NK-92 (cell line): ENCODE measurements around the gene ZNF835.

Source experiments
- DNase-seq: peaks from one replicate; lab custom pipeline; 2025; ENCODE audit not compliant: unreplicated experiment; lab: John Stamatoyannopoulos, UW

Gene ZNF835

DNA sequence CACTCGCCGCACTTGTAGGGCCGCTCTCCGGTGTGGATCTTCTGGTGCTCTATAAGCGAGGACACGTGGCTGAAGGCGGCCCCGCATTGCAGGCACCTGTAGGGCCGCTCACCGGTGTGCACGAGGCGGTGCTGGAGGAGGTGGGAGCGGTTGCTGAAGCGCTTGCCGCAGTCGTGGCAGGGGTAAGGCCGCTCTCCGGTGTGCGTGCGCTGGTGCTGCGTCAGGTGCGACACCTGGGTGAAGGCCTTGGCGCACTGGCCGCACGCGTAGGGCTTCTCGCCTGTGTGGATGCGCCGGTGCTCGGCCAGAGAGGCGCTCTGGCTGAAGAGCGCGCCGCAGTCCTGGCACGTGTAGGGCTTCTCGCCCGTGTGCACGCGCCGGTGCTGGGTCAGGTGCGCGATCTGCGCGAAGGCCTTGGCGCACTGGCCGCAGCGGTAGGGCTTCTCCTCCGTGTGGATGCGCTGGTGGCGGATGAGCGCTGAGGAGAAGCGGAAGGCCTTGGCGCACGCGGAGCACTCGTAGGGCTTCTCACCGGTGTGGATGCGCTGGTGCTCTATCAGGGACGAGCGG is 7.5 kb downstream of the ZNF835 start:
- no peak for DNase-seq

DNA sequence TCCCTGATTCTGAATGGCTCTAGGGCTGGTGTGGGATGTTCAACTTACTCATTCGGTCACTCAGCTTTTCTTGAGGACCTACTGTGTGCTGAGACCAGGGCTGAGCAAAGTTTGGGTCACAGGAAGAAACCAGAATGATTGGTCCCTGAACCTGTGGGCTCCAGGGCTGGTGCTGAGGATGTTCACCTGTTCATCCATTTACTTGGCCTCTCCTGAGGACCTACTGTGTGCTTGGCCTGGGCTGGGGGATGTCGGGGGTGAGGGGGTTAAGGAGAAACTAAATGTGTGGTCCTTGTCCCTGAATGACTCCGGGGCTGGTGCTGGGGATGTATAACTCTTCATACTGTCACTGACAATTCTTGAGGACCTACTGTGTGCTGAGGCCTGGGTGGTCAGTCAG is 10.3 kb downstream of the ZNF835 start:
- DNase-seq, result no peak

DNA sequence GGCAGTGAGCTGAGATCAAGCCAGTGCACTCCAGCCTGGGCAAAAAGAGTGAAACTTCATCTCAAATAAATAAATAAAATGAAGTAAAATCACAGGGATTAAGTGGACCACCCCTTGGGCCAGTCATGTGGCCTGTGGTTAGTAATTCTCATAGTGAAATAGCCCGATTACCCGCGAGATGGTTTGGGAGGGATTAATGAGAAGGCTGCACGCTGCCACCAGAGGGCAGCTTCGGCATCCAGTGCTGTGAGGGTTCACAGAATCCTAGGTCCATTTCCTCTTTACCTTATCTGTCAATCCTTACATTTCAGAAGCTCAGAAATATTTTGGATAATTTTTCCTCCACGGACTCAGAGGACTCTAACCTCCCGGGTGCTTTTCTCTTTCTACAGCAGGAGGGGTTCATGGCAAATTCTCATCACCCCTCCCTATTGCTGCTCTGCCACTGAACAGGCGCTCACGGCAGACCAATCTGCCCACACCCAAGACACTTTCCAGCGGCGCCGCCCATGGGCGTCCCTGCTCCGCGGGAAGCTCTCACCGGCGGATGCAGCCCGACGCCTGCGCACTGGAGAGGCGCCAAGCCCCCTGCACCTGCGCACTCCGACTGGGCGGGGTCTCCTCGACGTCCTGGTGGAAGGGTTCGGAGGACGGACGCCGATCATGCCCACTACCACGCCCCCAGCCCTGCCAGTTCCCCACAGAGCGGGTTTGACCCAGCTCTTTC is 11.0 kb downstream of the ZNF835 start:
- no peak for DNase-seq

DNA sequence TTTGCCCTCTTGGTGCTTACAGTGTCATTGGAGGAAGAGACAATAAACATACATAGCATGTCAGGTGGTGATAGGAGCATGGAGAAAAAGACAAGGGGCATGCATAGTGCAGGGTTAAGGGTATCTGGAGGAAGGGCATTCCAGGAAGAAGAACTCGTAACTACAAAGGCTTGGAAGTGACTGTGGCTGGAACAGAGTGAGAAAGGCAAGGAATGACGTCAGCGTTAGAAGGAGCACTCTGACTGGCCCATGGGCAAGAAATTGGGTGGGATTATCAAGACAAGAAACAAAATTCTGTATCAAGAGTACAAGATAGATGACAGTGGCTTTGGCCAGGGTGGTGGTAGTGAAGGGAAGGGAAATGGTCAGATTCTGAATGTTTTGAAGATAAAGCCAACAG is 17.4 kb downstream of the ZNF835 start:
- DNase-seq, result no peak

DNA sequence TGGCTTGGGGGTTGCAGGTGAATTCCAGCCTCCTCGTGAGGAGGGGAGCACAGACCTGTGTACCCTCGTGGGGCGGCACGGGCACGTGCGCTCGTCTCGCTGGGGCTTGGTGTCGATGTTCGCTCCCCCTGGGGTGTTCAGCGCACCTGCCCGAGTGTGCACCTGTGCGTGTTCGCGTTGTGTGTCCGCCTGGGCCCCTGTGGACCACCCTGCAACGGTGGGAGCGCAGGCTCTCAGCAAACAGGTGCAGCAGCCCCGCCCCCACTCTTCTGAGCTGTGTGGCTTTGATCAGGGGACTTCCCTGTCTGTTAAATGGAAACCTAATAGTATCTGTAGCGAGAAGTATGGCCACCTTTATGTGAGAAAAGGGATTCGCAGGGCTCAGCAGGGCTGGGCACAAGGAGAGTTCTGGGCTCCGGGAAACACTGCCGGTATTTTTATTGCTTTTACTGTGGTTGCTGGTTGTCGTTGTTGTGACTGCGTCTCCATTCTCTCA is 28.0 kb downstream of the ZNF835 start:
- DNase-seq, result no peak

DNA sequence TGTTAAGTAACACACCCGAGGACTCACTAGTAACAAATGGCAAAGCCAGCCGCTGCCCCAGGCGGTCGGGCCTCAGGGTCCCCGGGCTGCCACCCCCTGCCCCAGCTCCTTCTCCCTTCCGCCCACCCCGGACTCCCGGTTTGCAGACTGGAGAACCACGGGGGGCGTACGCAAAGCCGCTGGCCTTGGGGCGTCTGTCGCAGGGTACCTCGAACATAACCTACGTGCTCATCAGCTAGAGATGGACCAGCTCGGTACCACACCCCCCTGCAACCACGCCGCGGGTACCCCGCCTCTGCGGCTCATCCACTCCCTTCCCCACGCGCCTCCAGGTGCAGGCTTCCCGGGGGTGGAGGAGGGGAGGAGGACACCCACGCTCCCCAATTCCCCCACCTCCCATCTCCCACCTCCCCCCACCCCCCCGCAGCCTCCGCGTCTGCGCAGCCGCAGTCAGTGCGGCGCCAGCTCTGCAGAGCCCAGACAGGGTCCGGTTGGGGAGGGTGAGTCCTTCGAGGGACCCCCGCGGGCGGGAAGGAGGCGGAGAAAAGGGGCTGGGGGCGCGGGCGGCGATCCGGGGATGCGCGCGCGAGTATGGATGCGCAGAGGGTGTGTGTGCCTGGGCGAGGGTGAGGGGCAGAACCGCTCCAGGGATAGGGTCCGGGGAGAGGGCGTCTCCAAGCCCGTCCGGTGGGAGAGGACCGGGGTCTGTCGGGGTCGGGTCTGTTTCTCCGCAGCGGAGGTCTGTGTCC is 28.7 kb downstream of the ZNF835 start, which contains the start of gene SMIM17:
Gene SMIM17, plus strand, starts transcription at position 449 of the 749 bp plus-strand sequence. CDS start 2,509 bp downstream, outside the sequence.
- no peak for DNase-seq

DNA sequence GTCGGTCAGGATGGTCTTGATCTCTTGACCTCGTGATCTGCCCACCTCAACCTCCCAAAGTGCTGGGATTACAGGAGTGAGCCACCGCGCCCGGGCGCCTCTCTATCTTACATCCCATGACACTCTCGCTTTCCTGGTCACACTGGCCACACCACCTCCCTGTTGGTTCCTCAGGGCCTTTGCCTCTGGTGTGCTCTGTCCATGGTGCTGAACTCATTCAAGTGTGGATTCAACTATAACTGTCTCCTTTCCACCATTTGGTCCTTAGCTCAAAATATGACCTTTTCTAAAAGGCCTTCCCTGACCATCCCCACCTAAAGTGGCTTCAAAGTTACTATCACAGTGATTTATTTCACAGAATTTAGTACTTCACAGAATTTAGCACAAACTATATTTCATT is 32.3 kb downstream of the ZNF835 start:
- DNase-seq, result no peak

DNA sequence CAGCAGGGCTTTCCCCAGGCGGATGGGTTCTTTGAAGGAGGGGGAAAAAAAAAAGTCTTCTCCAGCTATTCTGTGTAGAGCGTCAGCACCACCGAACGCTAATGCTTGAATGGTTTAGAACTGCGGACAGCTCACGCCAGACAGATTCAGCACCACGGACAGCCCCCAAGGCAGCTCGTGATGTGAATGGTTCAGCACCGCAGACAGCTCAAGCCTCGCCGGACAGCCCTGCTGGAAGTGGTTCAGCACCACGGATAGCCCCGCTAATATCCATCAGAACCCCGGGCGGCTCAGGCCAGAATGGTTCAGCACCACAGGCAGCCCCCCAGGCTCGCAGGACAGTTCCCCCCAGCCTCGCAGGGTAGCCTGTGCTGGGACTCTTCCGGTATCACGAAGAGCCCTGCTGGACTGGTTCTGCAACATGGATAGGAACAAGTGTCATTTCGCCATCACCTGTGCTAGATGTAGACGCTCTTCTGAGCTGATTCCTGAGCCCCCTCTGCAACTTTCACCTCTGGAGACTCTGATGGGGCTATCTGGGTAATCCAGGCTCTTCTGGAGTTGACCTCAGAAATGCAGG is 33.5 kb downstream of the ZNF835 start:
- no peak for DNase-seq

DNA sequence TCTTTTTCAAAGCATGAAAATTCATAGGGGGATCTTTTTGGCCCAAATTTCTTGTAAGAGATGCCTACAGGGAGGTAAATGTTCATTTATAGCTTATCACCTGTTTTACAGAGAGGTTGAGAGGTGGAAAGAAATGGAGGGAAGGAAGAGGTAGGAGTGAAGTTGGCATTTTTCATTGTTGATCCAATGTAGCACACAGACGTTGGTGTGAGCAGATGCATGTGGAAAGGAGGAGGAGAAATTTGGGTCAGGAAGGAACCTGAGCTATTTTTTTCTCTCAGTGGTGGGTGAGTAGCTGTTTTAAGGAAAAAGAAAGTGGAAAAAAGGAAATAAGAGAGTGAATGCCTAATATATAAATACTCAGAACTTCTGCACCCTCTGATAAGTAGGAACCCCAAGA is 38.5 kb downstream of the ZNF835 start:
- DNase-seq, result no peak

DNA sequence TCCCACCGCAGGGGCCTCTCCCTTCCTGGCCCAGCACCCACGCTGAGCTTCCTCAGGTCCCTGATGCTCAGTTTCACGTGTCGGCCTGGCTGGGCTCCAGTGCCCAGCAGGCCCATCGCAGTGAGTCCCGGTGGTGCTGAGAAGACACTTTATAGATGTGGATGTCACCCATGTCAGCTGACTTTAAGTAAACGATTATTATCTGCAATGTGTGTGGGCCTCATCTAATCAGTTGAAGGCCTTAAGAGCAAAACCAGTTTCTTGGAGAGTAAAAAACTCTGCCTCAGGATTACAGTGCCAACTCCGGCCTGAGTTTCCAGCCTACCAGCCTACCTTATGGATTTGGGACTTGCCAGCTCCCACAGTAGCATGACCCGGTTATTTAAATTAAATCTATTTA is 45.8 kb downstream of the ZNF835 start:
- DNase-seq, result no peak

DNA sequence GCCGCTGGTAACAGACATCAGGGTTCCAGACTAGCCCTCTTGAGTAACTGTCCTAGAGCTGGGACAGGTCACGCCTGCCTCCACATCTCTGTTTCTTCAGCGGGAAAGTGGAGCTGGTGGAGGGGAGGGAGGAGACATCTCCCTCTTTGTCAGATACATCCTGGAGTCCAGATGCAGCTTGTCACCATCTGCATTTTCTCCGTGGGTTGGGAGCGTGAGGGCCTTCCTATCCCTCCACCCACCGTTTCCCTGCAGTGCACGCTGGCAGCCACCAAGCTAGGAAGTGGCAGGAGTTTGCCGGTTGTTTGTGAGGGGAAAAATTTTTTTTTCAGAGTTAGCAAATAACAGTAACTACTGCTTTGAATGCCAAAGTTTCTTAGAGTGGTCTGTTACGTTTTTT is 48.6 kb downstream of the ZNF835 start:
- no peak for DNase-seq

DNA sequence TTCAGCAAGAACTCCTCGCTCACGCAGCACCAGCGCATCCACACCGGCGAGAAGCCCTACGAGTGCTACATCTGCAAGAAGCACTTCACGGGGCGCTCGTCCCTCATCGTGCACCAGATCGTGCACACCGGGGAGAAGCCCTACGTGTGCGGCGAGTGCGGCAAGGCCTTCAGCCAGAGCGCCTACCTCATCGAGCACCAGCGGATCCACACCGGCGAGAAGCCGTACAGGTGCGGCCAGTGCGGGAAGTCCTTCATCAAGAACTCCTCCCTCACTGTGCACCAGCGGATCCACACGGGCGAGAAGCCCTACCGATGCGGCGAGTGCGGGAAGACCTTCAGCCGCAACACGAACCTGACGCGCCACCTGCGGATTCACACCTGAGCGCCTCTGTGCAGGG is 49.2 kb downstream of the ZNF835 start:
- no peak for DNase-seq

DNA sequence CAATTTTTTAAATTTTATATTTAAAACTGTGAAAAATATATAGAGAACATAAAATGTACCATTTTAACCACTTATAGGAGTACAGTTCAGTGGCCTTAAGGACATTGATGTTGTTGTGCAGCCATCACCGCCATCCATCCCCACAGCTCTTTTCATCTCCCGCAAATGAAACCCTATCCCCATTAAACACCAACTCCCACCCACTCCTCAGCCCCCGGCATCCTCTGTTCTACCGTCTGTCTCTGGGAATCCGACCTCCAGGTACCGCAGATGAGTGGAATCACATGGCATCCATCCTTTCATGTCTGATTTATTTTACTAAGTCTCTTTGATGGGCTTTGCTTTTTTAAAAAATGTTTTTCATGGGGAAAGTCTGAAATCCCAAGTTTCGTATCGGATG is 52.4 kb downstream of the ZNF835 start:
- DNase-seq, result no peak

DNA sequence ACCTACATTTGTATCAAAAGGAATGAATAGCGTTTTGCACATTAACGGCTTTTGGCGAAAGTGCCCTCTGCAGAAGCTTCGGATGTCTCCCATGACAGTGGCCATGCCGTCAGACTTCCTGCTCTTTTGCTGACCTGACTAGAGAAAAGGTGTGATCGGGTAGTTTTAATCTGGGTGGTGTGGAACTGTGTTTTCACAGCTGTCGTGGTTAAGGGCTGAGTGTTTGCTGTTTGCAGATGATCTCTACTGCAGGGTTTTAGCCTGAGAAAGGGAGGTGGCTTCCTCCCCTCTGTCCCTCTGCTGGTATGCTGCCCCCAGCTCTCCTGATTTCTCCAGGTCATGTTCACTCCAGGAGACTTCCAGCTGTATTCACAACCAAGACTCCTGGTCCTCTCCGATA is 54.0 kb downstream of the ZNF835 start:
- no peak for DNase-seq

DNA sequence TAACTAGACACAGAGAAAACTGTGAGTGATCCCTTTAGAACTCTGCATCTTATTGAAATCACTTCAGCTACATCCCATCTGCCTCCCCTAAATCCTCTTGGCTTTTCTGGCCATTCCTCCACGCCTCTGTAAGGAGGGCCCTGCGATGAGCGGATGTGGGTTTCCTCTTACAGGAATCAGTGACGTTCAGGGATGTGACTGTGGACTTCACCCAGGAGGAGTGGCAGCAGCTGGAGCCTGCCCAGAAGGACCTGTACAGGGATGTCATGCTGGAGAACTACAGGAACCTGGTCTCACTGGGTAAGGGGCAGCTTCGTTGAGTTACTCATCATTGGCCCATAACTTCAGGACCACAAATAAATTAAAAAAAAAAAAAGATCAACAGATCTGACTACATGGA is 57.9 kb downstream of the ZNF835 start:
- no peak for DNase-seq

DNA sequence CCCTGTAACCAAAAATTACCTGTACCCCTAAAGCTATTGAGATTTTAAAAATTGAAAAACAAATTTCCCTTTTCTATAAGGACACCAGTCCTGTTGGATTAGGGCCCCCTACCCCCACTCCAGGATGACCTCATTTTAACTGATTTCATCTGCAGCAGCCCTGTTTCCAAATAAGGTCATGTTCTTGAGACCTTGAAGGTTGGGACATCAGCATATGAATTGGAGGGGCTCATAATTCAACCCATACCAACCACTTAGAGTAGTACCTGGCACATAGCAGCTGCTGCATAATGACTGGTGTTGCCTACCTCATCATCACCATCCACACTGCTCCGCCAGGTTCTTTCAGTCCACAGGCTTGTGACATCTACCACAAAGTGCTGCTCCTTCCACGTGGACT is 58.8 kb downstream of the ZNF835 start:
- no peak for DNase-seq
